HFFc6 (cell line): ENCODE data around the gene LRP1B. TPM values are rescaled to one million over a fixed set of nuclear protein-coding genes. Genes with fewer than 3 reads are reported as not detected.

ENCODE experiments used
- DNase-seq: peaks from one replicate; pipeline ENCODE4 v3.0.0-alpha.2; 2018
- H3K27ac Mint-ChIP-seq: 2 replicates; pipeline ENCODE4 v1.8.0; 2020; ENCODE audit warnings: mild to moderate bottlenecking, mixed read lengths
- H3K27me3 Mint-ChIP-seq: 2 replicates; pipeline ENCODE4 v1.8.0; 2021; ENCODE audit warnings: mild to moderate bottlenecking, moderate library complexity, mixed read lengths; ENCODE audit not compliant: insufficient read depth
- H3K36me3 Mint-ChIP-seq: 2 replicates; pipeline ENCODE4 v1.8.0; 2021; ENCODE audit warnings: low read depth, mixed read lengths
- H3K4me1 Mint-ChIP-seq: 2 replicates; pipeline ENCODE4 v1.8.0; 2020; ENCODE audit warnings: low read depth, mixed read lengths
- H3K4me3 Mint-ChIP-seq: 2 replicates; pipeline ENCODE4 v1.8.0; 2020; ENCODE audit warnings: mild to moderate bottlenecking, moderate library complexity, mixed read lengths
- H3K9me3 Mint-ChIP-seq: 2 replicates; pipeline ENCODE4 v1.8.0; 2020; ENCODE audit warnings: mild to moderate bottlenecking, mixed read lengths
- CTCF ChIP-seq: fragments of 200-600 bp; sonication (generic); IDR thresholded peaks from 2 replicates; pipeline ENCODE4 v1.5.0; 2021; ENCODE audit warnings: antibody characterized with exemption, mild to moderate bottlenecking
- total RNA-seq, 6 experiments: library from RNA; stranded (reverse); fragmentation: NEBNext Ultra II Directional; extraction: Animal tissue kit (Norgen Biotek cat#: 25700); gene quantifications; 2 replicates in 1 of 6; 3 replicates in 5 of 6; pipeline ENCODE4 v1.2.3, GENCODE V29; 2021

LRP1B gene
- total RNA-seq, 6 experiments from 2014 or later, result not detected

DNA sequence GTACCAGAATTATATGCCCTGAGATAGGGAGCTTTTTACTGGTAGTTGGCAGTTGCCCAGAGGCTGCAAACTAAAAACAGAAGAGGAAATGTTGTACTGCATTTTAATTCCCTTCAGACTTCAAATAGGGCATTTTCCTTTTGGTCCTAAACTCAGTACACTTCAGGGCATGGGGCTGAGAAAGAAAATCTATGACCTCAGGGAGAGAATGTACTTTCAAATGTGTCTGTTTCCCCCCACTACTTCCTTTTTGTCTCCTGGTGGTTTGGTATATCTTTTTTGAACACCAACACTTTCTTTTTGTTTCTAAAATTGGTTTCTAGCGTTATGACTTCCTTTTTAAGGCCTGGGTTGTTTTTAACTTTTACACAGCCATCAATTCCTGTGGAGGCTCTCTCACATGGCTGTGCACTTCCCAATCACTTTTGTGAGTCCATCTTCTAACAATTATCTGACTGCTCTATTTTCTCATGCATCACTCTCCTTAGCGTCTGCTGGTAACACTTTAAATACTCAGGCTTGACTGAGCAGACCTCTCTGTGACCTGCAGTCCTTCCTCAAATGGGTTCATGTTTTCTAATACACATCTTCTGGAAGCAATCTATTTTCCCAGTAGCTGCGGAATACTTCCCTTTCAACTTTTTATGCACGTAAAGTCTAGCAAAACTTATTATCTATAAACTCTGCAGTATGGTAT lies 596.0 kb downstream of the LRP1B start:
- H3K27ac Mint-ChIP-seq, result no peak overlapping the region
- H3K9me3 Mint-ChIP-seq, result peaks cover 19% of the 10 kb centered on the region

GRCh38 chr2:141529659-141530058 lies 601.2 kb downstream of the LRP1B start:
- Mint-ChIP-seq H3K27ac (no peak overlapping the region), H3K9me3 (peaks cover 11% of the 10 kb centered on the region), H3K4me3 (no peak overlapping the region), H3K36me3 (no peaks in the 10 kb centered on the region), H3K4me1 (no peaks in the 10 kb centered on the region; the same call in 1 of the 2 replicates), H3K27me3 (no peaks in the 10 kb centered on the region)
- DNase-seq, result no peak
- TF ChIP-seq CTCF, result no peak

More for the DNA sequence above, 596.0 kb downstream of the LRP1B start:
- Mint-ChIP-seq H3K4me3 (no peak overlapping the region), H3K4me1 (no peaks in the 10 kb centered on the region; the same call in 1 of the 2 replicates), H3K27me3 (no peaks in the 10 kb centered on the region), H3K36me3 (no peaks in the 10 kb centered on the region)
- TF ChIP-seq CTCF, result no peak
- no peak for DNase-seq

DNA sequence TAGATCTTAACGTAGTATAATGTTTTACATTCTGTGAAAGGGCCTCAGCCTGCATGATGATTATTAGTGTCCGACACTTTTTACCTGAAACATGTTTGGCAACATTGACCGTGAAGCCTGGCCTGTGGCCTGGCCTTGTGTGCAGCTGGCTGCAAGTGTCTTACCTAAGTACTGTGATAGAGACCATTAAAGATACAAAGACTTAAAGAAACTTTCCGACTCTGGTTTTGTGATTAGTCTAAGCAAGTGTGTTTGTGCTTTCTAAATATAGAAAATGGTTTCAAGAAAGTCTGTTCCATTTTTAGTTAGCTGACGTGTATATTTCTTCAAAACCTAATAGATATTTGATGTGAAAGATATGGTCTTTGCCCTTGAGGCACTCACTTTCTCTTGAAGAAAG lies 601.8 kb downstream of the LRP1B start:
- Mint-ChIP-seq H3K4me1 (no peaks in the 10 kb centered on the region), H3K9me3 (peaks cover 14% of the 10 kb centered on the region; the same call in 1 of the 2 replicates), H3K27ac (no peak overlapping the region), H3K4me3 (no peak overlapping the region), H3K36me3 (no peaks in the 10 kb centered on the region), H3K27me3 (no peaks in the 10 kb centered on the region)
- TF ChIP-seq CTCF, result no peak
- DNase-seq, result no peak

DNA sequence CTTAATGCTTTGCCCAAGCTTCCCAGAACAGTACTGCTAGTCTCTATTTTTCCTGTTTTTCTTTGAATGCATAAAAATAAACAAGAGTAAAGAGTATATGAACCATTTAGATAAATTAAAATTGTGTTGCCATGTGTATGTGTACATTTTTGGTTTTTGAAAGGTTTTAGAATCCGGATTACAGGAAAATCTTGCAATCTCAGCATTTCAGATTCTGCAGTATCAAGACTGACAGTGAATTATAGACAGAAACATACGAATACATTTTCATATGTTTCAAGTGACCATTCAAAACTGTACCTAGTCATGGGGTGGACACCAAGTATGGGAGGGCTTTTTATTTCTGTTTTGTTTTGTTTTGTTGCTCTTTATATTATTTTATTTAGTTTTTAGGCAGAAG lies 604.1 kb downstream of the LRP1B start:
- Mint-ChIP-seq H3K4me1 (no peaks in the 10 kb centered on the region), H3K36me3 (no peaks in the 10 kb centered on the region), H3K9me3 (peaks cover 14% of the 10 kb centered on the region; the same call in 1 of the 2 replicates), H3K27ac (no peak overlapping the region), H3K27me3 (no peaks in the 10 kb centered on the region), H3K4me3 (no peak overlapping the region)
- TF ChIP-seq CTCF, result no peak
- DNase-seq, result no peak

DNA sequence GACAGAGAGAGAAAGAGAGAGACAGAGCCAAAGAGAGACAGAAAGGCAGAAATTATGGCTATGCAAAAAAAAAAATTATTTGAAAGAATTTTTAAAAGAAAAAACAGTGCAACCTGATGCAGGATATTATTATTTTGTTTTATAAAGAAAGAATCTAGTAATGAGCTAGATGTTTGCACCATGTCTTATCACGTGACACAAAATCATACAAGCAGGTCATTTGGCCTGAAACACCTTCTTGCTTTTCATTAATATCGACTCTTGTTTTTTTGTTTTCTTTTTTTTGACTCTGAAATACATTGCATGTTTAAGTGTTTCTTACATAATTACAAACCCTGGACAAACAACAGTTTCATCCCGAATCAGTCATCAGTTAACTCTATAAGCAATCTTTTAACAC lies 606.0 kb downstream of the LRP1B start:
- Mint-ChIP-seq H3K9me3 (peaks cover 11% of the 10 kb centered on the region), H3K4me3 (no peak overlapping the region), H3K27me3 (no peaks in the 10 kb centered on the region), H3K4me1 (no peaks in the 10 kb centered on the region), H3K36me3 (no peaks in the 10 kb centered on the region), H3K27ac (no peak overlapping the region)
- DNase-seq, result no peak
- TF ChIP-seq CTCF, result no peak
